DOHH2 (cell line): ENCODE measurements around the gene HPSE2.

Experiments
- EZH2phosphoT487 ChIP-seq: fragments of 200-600 bp; sonication (generic); IDR thresholded peaks from 2 replicates; pipeline ENCODE4 v1.6.1; 2017; ENCODE audit warnings: borderline replicate concordance, mild to moderate bottlenecking, antibody characterized with exemption, low read length, moderate library complexity, mixed read lengths
- TF ChIP-seq, protein P1 (sequence below): fragments of 200-600 bp; sonication (generic); IDR thresholded peaks from one replicate; pipeline ENCODE4 v1.5.1; 2014; ENCODE audit warnings: antibody characterized with exemption, mild to moderate bottlenecking, low read depth, low read length; ENCODE audit not compliant: poor library complexity, severe bottlenecking

DNA sequence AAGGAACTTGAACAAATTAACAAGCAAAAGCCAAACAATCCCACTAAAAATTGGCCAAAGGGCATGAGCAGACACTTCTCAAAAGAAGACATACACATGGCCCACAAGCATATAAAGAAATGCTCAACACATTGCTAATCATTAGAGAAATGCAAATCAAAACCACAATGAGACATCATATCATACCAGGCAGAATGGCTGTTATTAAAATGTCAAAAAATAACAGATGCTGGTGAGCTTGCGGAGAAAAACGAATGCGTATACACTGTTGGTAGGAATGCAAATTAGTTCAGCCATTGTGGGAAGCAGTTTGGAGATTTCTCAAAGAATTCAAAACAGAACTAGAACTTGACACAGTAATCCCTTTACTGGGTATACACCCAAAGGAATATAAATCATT lies 477.2 kb downstream of the HPSE2 start:
- TF ChIP-seq, protein P1, sequence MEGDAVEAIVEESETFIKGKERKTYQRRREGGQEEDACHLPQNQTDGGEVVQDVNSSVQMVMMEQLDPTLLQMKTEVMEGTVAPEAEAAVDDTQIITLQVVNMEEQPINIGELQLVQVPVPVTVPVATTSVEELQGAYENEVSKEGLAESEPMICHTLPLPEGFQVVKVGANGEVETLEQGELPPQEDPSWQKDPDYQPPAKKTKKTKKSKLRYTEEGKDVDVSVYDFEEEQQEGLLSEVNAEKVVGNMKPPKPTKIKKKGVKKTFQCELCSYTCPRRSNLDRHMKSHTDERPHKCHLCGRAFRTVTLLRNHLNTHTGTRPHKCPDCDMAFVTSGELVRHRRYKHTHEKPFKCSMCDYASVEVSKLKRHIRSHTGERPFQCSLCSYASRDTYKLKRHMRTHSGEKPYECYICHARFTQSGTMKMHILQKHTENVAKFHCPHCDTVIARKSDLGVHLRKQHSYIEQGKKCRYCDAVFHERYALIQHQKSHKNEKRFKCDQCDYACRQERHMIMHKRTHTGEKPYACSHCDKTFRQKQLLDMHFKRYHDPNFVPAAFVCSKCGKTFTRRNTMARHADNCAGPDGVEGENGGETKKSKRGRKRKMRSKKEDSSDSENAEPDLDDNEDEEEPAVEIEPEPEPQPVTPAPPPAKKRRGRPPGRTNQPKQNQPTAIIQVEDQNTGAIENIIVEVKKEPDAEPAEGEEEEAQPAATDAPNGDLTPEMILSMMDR, result no peak
- no peak for TF ChIP-seq EZH2phosphoT487
